Ascending aorta (tissue), 2 donors: ENCODE results near the gene ALKBH6. TPM values are rescaled to one million over a fixed set of nuclear protein-coding genes. Genes with fewer than 3 reads are reported as not detected.
"Not testable (repeated sequence)": the region's sequence is repeated elsewhere in the genome, so short reads cannot be mapped to it uniquely, and the experiment has no call there.

Experiments
- DNase-seq, 2 donors: peaks; one replicate each; pipeline ENCODE4 v3.0.0-alpha.2; 2019; ENCODE audit warnings: low spot score in 2 of 2
- H3K27ac ChIP-seq, 2 donors: fragments of 200-600 bp; sonication (generic); one replicate each; pipeline ENCODE4 v1.5.1; 2016 to 2017; ENCODE audit warnings: mild to moderate bottlenecking in 1 of 2
- H3K27me3 ChIP-seq: fragments of 200-600 bp; sonication (generic); one replicate; pipeline ENCODE4 v1.5.1; 2017
- H3K36me3 ChIP-seq, 2 donors: fragments of 200-600 bp; sonication (generic); one replicate each; pipeline ENCODE4 v1.5.1; 2016
- H3K4me1 ChIP-seq, 2 donors: fragments of 200-600 bp; sonication (generic); one replicate each; pipeline ENCODE4 v1.5.1; 2016 to 2017; ENCODE audit warnings: mild to moderate bottlenecking in 1 of 2
- H3K4me3 ChIP-seq, 2 donors: fragments of 200-600 bp; sonication (generic); one replicate each; pipeline ENCODE4 v1.5.1; 2016 to 2017; ENCODE audit warnings: mild to moderate bottlenecking in 1 of 2
- H3K9me3 ChIP-seq, 2 donors: fragments of 200-600 bp; sonication (generic); one replicate each; pipeline ENCODE4 v1.5.1; 2016
- CTCF ChIP-seq, 3 experiments: fragments of 200-600 bp in 2 of 3; fragments of 450-650 bp in 1 of 3; sonication (generic) in 2 of 3; IDR thresholded peaks; one replicate each; pipeline ENCODE4 v1.5.1; 2016 to 2019; ENCODE audit warnings: antibody characterized with exemption in 3 of 3, mild to moderate bottlenecking in 1 of 3, moderate library complexity in 1 of 3
- intact Hi-C: fragments of 100-400 bp; cut with DNase I; formaldehyde crosslinking; loops from one replicate; pipeline ENCODE4 v1.15.1; 2023
- total RNA-seq: library from RNA; depleted of rRNA; stranded (reverse); fragments of >200 nt; gene quantifications from one replicate; pipeline ENCODE4 v1.1.0, GENCODE V29; 2016

Gene ALKBH6
- total RNA-seq, 1 donor from 2014 or later = 35.3 TPM

- TF ChIP-seq CTCF (IDR thresholded peaks at IDR 0.05) = no peak
- peaks cover 0 to 3% of the 10 kb centered on the region in 2 donors for H3K4me1 ChIP-seq
- H3K9me3 ChIP-seq = no peaks in the 10 kb centered on the region
- H3K27ac ChIP-seq = no peak overlapping the region
- no peaks in the 10 kb centered on the region for H3K36me3 ChIP-seq
- no peaks in the 10 kb centered on the region for H3K27me3 ChIP-seq
- no peak for DNase-seq
- intact Hi-C loops = no loop called here
- no peak overlapping the region for H3K4me3 ChIP-seq
Measured at GRCh38 chr19:35988824-35989223, 25.2 kb downstream of the ALKBH6 start.

GRCh38 chr19:35987571-35987896 is 26.5 kb downstream of the ALKBH6 start:
- H3K9me3 ChIP-seq = no peaks in the 10 kb centered on the region
- H3K27me3 ChIP-seq = no peaks in the 10 kb centered on the region
- H3K4me3 ChIP-seq = peak overlapping the region in 1 of 2 donors; percentile 58
- intact Hi-C loops = no loop called here
- DNase-seq = no peak
- H3K4me1 ChIP-seq = peaks cover 0 to 3% of the 10 kb centered on the region in 2 donors
- H3K36me3 ChIP-seq = no peaks in the 10 kb centered on the region
- H3K27ac ChIP-seq = no peak overlapping the region
- no peak for TF ChIP-seq CTCF (IDR thresholded peaks at IDR 0.05)

DNA sequence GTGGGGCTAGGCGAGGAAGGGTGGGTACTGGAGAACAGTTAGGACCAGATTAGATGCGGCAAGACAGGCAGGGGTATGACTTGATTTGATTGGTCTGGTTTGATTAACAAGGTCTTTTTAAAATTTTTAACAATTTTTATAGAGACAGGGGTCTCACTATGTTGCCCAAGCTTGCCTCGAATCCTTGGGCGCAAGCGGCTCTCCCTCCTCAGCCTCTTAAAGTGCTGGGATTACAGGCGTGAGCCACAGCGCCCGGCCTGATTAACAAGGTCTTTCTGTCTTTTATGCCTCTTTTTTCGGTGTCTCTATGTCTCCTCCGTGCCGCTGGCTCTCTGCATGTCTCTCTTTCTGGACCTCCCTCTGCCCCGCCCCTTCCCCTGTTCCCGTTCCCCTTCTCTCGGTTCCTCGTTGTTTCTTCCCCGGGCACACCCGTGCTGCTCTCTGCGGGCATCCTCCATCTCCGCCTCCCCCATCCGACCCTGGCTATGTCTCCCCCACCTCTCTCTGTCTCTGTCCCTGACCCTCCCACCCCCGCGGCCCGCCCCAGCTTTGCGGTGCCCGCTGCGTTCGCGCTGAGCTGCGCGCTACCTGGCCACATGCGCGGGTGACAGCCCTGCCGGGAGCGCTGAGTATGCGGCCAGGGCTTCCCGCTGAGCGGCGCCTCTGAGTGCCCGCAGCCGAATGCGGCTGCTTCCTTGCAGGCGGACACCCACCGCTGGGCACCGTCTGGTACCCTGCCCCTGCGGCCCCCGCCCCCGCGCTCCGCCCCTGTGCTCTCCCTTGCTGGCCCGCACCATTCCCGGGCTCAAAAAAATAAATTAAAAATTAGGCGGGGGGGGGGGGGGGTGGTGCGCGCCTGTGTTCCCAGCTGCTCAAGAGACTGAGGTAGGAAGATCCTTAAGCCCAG is 27.1 kb downstream of the ALKBH6 start:
- Histone ChIP-seq H3K4me1 (peaks cover 0 to 3% of the 10 kb centered on the region in 2 donors), H3K9me3 (no peaks in the 10 kb centered on the region), H3K4me3 (peak overlapping the region; percentile 46 to 58), H3K36me3 (no peaks in the 10 kb centered on the region), H3K27ac (no peak overlapping the region), H3K27me3 (no peaks in the 10 kb centered on the region)
- intact Hi-C loops = no loop called here
- no peak for DNase-seq
- TF ChIP-seq CTCF (IDR thresholded peaks at IDR 0.05) = no peak

GRCh38 chr19:35986111-35986510 is 27.9 kb downstream of the ALKBH6 start:
- no peaks in the 10 kb centered on the region for H3K9me3 ChIP-seq
- H3K4me3 ChIP-seq = no peak overlapping the region
- peaks cover 0 to 3% of the 10 kb centered on the region in 2 donors for H3K4me1 ChIP-seq
- intact Hi-C loops = no loop called here
- TF ChIP-seq CTCF (IDR thresholded peaks at IDR 0.05) = no peak
- no peak overlapping the region for H3K27ac ChIP-seq
- no peak for DNase-seq
- H3K27me3 ChIP-seq = no peaks in the 10 kb centered on the region
- H3K36me3 ChIP-seq = no peaks in the 10 kb centered on the region

DNA sequence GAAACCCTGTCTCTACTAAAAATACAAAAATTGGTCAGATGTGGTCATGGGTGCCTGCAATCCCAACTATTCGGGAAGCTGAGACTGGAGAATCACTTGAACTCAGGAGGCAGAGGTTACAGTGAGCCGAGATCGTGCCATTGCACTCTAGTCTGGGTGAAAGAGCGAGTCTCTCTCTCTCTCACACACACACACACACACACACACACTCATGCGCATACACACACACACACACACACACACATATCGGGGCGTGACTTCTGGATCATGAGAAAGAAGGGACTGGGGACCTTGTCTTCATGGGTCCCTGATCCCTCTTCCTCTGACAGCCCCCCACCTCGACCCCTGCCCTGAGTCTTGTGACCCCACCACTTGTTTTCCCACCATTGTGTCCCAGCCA is 30.8 kb downstream of the ALKBH6 start:
- Histone ChIP-seq H3K36me3 (no peaks in the 10 kb centered on the region), H3K4me3 (no peak overlapping the region), H3K4me1 (peaks cover 0 to 3% of the 10 kb centered on the region in 2 donors), H3K27me3 (no peaks in the 10 kb centered on the region), H3K9me3 (no peaks in the 10 kb centered on the region), H3K27ac (no peak overlapping the region)
- TF ChIP-seq CTCF (IDR thresholded peaks at IDR 0.05) = no peak
- intact Hi-C loops = no loop called here
- DNase-seq = no peak

DNA sequence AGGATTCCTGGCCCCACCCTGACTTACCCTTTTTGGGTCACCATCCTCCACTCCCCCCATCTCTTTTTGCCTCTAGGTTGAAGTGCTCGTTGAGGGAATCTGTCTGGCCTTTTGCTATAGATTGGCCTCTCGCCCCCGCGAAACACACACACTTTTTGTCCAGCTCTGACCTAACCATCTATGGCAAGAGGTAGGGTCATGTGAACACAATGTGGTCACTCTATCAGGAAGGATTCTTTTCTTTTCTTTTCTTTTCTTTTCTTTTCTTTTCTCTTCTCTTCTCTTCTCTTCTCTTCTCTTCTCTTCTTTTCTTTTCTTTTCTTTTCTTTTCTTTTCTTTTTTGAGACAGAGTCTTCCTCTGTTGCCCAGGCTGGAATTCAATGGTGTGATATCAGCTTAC is 33.0 kb downstream of the ALKBH6 start:
- H3K4me1 ChIP-seq, H3K9me3 ChIP-seq, intact Hi-C loops, H3K36me3 ChIP-seq, H3K4me3 ChIP-seq, H3K27ac ChIP-seq, H3K27me3 ChIP-seq, DNase-seq: not testable (repeated sequence)
